ENCODE data around the gene KDF1.
"Not testable (repeated sequence)": the region's sequence is repeated elsewhere in the genome, so short reads cannot be mapped to it uniquely, and the experiment has no call there.

The KDF1 gene

DNA sequence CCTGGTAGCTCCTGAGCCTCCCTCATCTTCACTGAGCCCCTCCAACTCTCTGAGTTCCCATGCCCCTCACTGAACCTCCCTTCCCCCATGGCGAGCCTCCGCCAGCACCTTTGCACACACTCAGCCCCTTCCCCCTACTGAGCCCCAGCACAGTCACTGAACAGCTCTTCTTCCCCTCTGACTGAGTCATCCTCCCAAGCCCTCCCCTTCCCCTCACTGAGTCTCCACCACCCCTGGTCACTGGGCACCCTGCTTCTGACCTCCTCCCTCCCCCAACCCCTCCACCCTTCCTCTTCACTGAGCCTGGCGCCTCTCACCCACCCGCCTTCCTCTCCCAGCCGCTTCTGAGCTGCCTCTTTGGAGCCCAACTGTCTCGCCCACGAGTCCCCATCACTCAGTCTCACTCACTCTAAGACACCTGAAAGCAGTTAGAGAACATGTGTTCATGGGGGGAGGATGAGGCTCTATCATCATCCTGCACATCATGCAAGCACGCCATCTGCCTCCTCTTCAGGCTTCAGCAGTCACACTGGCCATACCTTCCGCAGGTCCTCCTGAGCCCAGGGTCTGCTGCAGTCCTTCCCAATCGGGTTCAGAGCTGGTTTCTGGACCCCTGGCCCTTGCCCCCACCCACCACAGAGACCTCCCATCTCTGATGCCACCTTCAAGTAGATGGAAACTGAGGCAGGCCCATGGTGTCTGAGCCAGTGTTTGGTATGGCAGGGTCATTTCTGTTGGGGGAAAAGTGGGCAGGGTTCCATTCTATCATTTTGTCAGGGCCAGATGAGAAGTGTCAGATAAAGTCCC, 31.2 kb upstream of the KDF1 start:
- Histone ChIP-seq H3K9me3 (ENCODE audit: insufficient read depth, low read length, severe bottlenecking) (no peaks in the 10 kb centered on the region), H2AFZ (ENCODE audit: low read depth, low read length) (no peak overlapping the region), H4K20me1 (ENCODE audit: insufficient read depth, low read length) (no peaks in the 10 kb centered on the region), H3K4me3 (ENCODE audit: low read depth in 1 of 2, low read length in 2 of 2) (no peak overlapping the region), H3K27ac (ENCODE audit: low read length) (no peak overlapping the region), H3K4me2 (ENCODE audit: insufficient read depth, low read length) (no peak overlapping the region), H3K4me1 (ENCODE audit: insufficient read depth, low read length) (no peaks in the 10 kb centered on the region), H3K79me2 (ENCODE audit: insufficient read depth, low read length) (no peaks in the 10 kb centered on the region), H3K36me3 (ENCODE audit: insufficient read depth, low read length) (no peaks in the 10 kb centered on the region), H3K27me3 (ENCODE audit: insufficient read depth, low read length, poor library complexity) (no peaks in the 10 kb centered on the region), H3K9ac (ENCODE audit: low read depth, low read length) (no peak overlapping the region)
- ATAC-seq (ENCODE audit: insufficient read depth, low read depth): peak; percentile 54; the same call in 2 of the 3 replicates
- DNase-seq: no peak
- TF ChIP-seq, protein P1, sequence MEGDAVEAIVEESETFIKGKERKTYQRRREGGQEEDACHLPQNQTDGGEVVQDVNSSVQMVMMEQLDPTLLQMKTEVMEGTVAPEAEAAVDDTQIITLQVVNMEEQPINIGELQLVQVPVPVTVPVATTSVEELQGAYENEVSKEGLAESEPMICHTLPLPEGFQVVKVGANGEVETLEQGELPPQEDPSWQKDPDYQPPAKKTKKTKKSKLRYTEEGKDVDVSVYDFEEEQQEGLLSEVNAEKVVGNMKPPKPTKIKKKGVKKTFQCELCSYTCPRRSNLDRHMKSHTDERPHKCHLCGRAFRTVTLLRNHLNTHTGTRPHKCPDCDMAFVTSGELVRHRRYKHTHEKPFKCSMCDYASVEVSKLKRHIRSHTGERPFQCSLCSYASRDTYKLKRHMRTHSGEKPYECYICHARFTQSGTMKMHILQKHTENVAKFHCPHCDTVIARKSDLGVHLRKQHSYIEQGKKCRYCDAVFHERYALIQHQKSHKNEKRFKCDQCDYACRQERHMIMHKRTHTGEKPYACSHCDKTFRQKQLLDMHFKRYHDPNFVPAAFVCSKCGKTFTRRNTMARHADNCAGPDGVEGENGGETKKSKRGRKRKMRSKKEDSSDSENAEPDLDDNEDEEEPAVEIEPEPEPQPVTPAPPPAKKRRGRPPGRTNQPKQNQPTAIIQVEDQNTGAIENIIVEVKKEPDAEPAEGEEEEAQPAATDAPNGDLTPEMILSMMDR (IDR thresholded peaks at IDR 0.05; ENCODE audit: borderline replicate concordance, extremely low read depth, low read length, poor library complexity, severe bottlenecking): no peak
- no peak for TF ChIP-seq EZH2 (IDR thresholded peaks at IDR 0.05; ENCODE audit: borderline replicate concordance, low read depth, low read length, severe bottlenecking)

DNA sequence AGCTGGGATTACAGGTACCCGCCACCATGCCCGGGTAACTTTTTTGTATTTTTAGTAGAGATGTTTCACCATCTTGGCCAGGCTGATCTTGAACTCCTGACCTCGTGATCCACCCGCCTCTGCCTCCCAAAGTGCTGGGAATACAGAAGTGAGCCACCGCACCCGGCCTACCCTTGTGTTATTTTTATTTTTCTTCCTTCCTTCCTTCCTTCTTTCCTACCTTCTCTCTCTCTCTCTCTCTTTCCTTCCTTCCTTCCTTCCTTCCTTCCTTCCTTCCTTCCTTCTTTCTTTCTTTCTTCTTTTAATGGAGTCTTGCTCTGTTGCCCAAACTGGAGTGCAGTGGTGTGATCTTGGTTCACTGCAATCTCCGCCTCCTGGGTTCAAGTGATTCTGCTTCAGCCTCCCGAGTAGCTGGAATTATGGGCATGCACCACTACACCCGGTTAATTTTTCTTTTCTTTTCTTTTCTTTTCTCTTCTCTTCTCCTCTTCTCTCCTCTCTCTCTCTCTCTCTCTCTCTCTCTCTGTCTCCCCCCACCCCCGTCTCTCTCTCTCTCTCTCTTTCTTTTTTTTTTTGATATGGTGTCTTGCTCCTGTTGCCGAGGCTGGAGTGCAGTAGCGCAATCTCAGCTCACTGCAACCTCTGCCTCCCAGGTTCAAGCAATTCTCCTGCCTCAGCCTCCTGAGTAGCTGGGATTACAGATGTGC, 29.3 kb upstream of the KDF1 start:
- ATAC-seq (ENCODE audit: insufficient read depth, low read depth); H3K27ac ChIP-seq (ENCODE audit: low read length); H3K9ac ChIP-seq (ENCODE audit: low read depth, low read length); H3K9me3 ChIP-seq (ENCODE audit: insufficient read depth, low read length, severe bottlenecking); H2AFZ ChIP-seq (ENCODE audit: low read depth, low read length); H3K36me3 ChIP-seq (ENCODE audit: insufficient read depth, low read length); H3K79me2 ChIP-seq (ENCODE audit: insufficient read depth, low read length); H3K27me3 ChIP-seq (ENCODE audit: insufficient read depth, low read length, poor library complexity); H3K4me2 ChIP-seq (ENCODE audit: insufficient read depth, low read length); DNase-seq; H4K20me1 ChIP-seq (ENCODE audit: insufficient read depth, low read length); H3K4me1 ChIP-seq (ENCODE audit: insufficient read depth, low read length); H3K4me3 ChIP-seq (ENCODE audit: low read depth in 1 of 2, low read length in 2 of 2): not testable (repeated sequence)

DNA sequence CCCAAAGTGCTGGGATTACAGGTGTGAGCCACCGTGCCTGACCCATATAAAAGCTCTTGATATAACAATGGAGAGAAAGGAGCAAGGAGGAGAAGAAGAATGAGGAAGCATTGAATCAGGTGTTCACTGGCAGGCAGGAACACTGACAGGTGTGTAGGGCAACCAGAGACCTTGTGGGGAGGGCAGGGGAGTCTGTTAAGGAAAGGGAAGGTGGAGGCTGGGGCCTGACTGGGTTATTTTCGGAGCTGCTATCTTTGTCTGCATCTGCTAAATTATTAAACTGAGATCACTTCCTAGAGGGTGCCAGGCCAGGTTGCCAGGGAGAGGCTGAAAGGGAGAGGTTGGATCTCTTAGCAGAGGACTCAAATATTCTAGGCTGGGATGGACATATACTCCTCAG, 26.4 kb upstream of the KDF1 start:
- no peak overlapping the region for H3K4me2 ChIP-seq (ENCODE audit: insufficient read depth, low read length)
- H4K20me1 ChIP-seq (ENCODE audit: insufficient read depth, low read length): no peaks in the 10 kb centered on the region
- no peak overlapping the region for H3K27ac ChIP-seq (ENCODE audit: low read length)
- no peaks in the 10 kb centered on the region for H3K9me3 ChIP-seq (ENCODE audit: insufficient read depth, low read length, severe bottlenecking)
- peaks cover 9% of the 10 kb centered on the region for H3K27me3 ChIP-seq (ENCODE audit: insufficient read depth, low read length, poor library complexity)
- no peak for ATAC-seq (ENCODE audit: insufficient read depth, low read depth)
- no peak for DNase-seq
- no peaks in the 10 kb centered on the region for H3K4me1 ChIP-seq (ENCODE audit: insufficient read depth, low read length)
- no peaks in the 10 kb centered on the region for H3K79me2 ChIP-seq (ENCODE audit: insufficient read depth, low read length)
- H3K4me3 ChIP-seq (ENCODE audit: low read depth in 1 of 2, low read length in 2 of 2): no peak overlapping the region
- no peak for TF ChIP-seq EZH2 (IDR thresholded peaks at IDR 0.05; ENCODE audit: borderline replicate concordance, low read depth, low read length, severe bottlenecking)
- TF ChIP-seq, protein P1 (IDR thresholded peaks at IDR 0.05; ENCODE audit: borderline replicate concordance, extremely low read depth, low read length, poor library complexity, severe bottlenecking): no peak
- H3K9ac ChIP-seq (ENCODE audit: low read depth, low read length): no peak overlapping the region
- no peaks in the 10 kb centered on the region for H3K36me3 ChIP-seq (ENCODE audit: insufficient read depth, low read length)
- H2AFZ ChIP-seq (ENCODE audit: low read depth, low read length): no peak overlapping the region

DNA sequence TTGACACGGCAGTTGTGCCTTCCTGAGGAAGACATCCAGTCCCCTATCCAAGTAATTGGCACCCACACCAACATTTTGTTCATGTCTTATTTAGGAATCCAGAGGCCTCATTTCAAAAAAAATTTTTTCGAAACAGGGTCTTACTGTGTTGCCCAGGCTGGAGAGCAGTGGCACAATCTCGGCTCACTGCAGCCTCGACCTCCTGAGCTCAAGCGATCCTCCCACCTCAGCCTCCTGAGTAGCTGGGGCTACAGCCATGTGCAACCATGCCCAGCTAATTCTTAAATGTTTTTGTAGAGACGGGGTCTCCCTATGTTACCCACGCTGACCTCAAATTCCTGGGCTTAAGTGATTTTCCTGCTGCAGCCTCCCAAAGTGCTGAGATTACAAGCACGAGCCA, 24.0 kb upstream of the KDF1 start:
- Histone ChIP-seq H3K9ac (ENCODE audit: low read depth, low read length) (no peak overlapping the region), H3K4me1 (ENCODE audit: insufficient read depth, low read length) (no peaks in the 10 kb centered on the region), H4K20me1 (ENCODE audit: insufficient read depth, low read length) (no peaks in the 10 kb centered on the region), H3K4me2 (ENCODE audit: insufficient read depth, low read length) (no peak overlapping the region), H3K9me3 (ENCODE audit: insufficient read depth, low read length, severe bottlenecking) (no peaks in the 10 kb centered on the region), H3K27ac (ENCODE audit: low read length) (no peak overlapping the region), H3K36me3 (ENCODE audit: insufficient read depth, low read length) (no peaks in the 10 kb centered on the region), H3K79me2 (ENCODE audit: insufficient read depth, low read length) (no peaks in the 10 kb centered on the region), H3K4me3 (ENCODE audit: low read depth in 1 of 2, low read length in 2 of 2) (no peak overlapping the region), H3K27me3 (ENCODE audit: insufficient read depth, low read length, poor library complexity) (peaks cover 9% of the 10 kb centered on the region), H2AFZ (ENCODE audit: low read depth, low read length) (no peak overlapping the region)
- TF ChIP-seq, protein P1 (IDR thresholded peaks at IDR 0.05; ENCODE audit: borderline replicate concordance, extremely low read depth, low read length, poor library complexity, severe bottlenecking): no peak
- TF ChIP-seq EZH2 (IDR thresholded peaks at IDR 0.05; ENCODE audit: borderline replicate concordance, low read depth, low read length, severe bottlenecking): no peak
- ATAC-seq (ENCODE audit: insufficient read depth, low read depth) (no peak), DNase-seq (no peak)

Data from DND-41 (cell line).